KBM-7 (cell line): ENCODE data around the gene GALNT7.

Source experiments
- DNase-seq: peaks from one replicate; pipeline ENCODE4 v3.0.0-alpha.2; 2015
- in situ Hi-C: fragments of 300-500 bp; cut with MboI; formaldehyde crosslinking; loops from 2 replicates; pipeline ENCODE4 v1.14.3; 2020; ENCODE audit warnings: low sequenced_read_pairs, low pct_unique_long_range_greater_than_20kb, mixed read lengths

GALNT7 gene

DNA sequence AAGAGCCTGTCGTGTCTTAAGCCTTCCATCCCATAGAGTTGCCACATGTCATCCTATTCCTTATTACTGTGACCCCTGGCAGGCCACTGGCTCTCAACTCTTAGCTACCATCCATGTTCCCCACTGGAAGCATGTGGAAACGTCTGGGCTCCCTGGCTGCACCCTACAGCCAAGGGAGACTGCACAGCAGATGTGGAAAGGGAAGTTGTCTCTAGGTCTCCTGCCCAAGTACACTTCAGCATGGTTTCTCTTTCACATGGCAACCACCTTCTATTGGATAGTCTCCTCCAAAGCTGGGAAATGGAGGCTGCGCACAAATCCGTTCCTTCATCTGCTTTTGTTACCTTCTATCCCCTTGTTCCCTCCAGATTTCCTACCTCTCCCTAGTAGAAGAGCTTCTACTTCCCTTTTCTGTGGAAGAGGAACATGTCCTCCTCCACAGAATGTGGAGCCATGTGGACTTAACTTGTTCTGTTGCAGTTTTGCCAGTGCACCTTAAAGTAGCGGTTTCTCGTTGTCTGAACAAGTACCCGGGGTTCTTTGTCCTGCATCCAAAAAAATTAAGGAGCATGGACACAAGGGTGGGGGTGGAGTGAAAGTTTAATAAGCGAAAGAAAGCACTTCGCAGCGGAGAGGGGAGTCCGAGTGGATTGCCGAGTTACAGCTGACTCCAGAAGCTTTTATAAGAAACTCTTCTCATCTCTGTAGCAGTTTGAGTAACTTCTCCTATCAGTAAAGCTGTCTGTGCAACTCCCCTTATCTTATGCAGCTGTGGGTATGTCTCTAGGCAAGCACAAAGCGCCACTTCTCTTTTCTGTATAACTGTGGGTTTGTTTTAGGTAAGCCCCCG lies 113.0 kb downstream of the GALNT7 start:
- DNase-seq, result peak; percentile 93

GRCh38 chr4:173282256-173282562 lies 113.6 kb downstream of the GALNT7 start:
- DNase-seq, result no peak
- in situ Hi-C loops, result no loop called here

More for the DNA sequence above, 113.0 kb downstream of the GALNT7 start:
- in situ Hi-C loops, result no loop called here

DNA sequence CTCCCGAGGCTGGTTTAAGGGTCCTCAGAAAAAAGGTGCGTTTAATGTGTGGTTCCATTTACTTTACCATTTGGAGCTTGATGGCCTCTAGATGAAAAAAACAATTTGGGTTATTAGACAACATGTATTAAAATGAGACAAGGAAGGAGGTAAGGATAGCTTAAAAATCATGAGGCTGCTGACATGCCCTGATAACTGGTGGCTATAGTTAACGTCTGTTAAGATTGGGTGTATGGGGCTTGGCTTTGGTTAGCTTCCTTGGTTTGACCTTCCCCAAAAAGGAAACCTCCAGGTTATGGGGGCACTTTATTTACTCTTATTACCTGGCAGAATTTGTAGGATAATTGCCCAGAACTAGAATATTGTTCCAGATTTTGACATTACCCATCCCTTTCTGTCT lies 114.0 kb downstream of the GALNT7 start:
- DNase-seq, result no peak
- in situ Hi-C loops, result no loop called here

DNA sequence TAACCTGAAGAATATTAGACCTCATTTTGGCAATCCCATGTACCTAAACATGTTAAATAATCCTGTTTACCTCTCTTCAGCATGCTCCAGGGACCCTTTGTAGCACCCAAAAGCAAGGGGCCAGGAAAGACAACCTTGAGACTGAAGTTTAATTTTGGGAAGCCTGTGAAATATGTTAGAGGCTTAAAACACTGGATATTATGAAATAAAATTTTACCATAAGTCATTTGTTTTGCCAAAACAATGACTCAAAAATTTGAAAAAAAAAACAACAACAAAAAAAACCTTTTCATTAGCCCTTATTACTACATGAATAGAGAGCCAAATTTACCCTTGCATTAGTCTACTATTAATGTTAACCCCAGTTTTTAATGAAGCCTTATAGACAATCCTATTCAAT lies 115.9 kb downstream of the GALNT7 start:
- in situ Hi-C loops, result no loop called here
- DNase-seq, result no peak

DNA sequence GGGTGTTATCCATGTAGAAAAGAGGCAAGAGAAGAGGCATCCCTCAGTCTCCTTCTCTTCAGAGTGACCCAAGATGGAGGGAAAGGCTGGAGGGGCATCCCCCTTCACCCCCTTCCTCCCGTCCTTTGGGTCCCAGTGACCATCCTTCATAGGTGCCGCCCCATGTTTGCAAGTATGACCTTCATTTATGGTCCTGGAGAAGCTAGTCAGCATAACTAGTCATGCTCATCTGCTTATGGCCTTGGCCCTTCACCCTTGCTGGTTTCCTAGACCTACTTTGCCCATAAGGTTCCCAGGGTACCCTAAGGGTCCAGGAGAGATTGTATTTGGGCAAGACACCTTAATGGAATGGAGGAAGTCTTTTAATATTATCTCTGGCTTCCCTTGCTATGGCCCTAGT lies 118.9 kb downstream of the GALNT7 start:
- in situ Hi-C loops, result no loop called here

GRCh38 chr4:173288296-173288695 lies 119.7 kb downstream of the GALNT7 start:
- in situ Hi-C loops, result no loop called here
- peak; percentile 97 for DNase-seq

More for the DNA sequence above, 118.9 kb downstream of the GALNT7 start:
- no peak for DNase-seq

DNA sequence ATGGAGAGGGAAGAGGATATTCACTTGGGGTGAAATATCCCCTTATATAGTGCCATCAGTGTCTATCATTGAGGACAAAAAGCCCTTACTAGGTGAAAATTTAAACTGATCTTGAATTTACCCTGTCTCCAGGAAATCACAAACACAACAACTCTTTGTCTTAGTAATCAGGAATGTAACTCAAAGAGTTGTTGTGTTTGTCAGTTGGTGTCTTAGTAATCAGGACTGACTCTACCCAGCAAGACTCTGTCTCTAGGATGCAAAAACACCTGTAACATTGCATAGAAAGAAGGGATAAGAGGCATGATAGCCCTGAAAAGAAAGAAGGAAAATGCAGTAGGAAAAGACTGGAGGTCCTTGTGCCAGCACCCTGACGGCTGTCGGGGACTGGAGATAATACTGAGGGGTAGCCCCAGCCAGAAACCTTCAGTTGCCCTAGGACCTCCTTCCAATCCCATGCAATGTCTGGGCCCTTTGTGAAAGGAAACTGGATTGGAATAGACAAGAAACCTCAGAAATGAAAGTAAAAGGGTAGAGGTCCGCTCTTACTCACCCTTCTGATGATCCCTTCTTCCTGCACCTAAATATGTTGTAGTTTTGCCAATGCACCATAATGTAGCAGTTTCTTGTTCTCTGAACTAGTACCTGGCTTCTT lies 120.2 kb downstream of the GALNT7 start:
- in situ Hi-C loops, result no loop called here
- DNase-seq, result no peak

DNA sequence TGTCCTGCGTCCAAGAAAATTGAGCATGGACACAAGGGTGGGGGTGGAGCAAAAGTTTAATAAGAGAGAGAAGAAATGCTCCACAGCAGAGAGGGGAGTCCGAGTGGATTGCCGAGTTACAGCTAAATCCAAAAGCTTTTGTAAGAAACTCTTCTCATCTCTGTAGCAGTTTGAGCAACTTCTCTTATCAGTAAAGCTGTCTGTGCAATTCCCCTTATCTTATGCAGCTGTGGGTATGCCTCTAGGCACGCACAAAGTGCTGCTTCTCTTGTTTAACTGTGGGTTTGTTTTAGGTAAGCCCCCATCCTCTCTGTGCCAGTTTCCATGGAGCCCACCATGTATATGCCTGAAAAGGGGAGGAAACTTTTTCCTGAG lies 120.7 kb downstream of the GALNT7 start:
- peak; percentile 79 for DNase-seq
- in situ Hi-C loops, result no loop called here

DNA sequence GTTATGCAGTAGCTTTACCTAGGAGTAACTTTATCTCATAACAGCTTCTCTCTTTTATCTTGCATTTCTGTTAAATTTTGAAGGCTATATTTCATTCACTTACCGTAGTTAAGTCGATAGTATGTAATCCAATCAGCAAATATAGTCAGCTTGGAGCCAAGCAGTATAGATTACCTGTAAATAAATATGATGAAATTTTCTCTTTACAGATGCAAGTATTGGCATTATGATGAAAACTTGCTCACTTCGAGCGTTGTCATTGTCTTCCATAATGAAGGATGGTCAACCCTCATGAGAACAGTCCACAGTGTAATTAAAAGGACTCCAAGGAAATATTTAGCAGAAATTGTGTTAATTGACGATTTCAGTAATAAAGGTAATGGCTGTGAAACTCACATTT lies 123.3 kb downstream of the GALNT7 start:
- in situ Hi-C loops, result no loop called here
- DNase-seq, result no peak

DNA sequence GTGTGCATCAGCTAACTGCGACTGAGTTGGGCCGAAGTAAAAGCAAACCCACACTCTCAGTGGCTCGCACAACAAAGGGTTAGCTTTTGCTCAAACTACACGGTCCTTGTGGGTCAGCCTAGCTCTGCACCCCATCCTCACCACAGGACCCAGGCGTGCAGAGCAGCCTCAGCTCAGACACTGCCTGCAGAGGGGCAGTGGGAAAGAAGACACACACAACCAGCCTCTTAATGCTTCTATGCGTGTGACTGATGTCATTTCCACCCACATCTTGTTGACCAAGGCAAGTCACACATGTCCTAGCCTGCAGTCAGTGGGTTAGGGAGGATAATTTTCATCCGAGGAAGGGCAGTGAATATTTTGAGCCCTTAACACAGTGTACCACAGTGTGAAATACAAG lies 125.1 kb downstream of the GALNT7 start:
- in situ Hi-C loops, result no loop called here
- DNase-seq, result no peak

GRCh38 chr4:173294444-173294843 lies 125.8 kb downstream of the GALNT7 start:
- in situ Hi-C loops, result no loop called here
- no peak for DNase-seq

GRCh38 chr4:173301518-173302201 lies 133.0 kb downstream of the GALNT7 start:
- DNase-seq, result peak; percentile 50
- in situ Hi-C loops, result no loop called here

DNA sequence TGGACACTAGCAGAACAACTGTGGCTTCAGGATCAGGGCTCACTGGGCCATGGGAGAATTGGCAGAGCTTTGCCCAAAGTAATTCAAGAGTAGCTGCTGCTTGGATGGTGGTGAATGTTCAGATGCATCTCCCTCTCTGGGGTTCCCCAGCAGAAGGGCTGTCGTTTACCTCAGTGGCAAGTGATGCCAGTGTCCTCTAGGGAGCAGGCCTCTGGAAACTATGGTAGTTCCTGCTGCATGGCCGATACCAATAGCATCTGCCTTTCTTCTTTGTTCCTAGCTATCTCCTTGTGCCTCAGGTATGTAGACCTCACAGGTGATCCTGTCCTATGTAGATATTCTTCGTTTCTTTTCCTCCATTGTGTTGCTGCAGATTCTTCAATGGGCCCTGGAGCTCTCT lies 139.2 kb downstream of the GALNT7 start:
- in situ Hi-C loops, result no loop called here
- no peak for DNase-seq

DNA sequence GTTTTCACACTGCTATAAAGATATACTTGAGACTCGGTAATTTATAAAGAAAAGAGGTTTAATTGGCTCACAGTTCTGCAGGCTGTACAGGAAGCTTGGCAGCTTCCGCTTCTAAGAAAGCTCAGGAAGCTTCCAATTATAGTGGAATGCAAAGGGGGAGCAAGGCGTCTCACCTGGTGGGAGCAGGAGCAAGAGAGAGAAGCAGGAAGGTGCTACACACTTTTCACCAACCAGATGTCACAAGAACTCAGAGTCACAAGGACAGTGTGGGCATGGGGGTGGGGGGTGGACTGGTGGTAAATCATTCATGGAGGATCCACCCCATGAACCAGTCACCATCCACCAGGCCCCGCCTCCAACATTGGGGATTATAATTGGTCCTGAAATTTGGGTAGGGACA lies 142.8 kb downstream of the GALNT7 start:
- in situ Hi-C loops, result loop anchor here (10.0 kb wide), 1 partner anchor 103 kb away; no protein-coding TSS in a partner anchor

GRCh38 chr4:173314715-173315114 lies 146.1 kb downstream of the GALNT7 start:
- DNase-seq, result no peak
- in situ Hi-C loops, result loop anchor here (10.0 kb wide), 1 partner anchor 100 kb away; no protein-coding TSS in a partner anchor

More for the DNA sequence above, 142.8 kb downstream of the GALNT7 start:
- DNase-seq, result no peak

DNA sequence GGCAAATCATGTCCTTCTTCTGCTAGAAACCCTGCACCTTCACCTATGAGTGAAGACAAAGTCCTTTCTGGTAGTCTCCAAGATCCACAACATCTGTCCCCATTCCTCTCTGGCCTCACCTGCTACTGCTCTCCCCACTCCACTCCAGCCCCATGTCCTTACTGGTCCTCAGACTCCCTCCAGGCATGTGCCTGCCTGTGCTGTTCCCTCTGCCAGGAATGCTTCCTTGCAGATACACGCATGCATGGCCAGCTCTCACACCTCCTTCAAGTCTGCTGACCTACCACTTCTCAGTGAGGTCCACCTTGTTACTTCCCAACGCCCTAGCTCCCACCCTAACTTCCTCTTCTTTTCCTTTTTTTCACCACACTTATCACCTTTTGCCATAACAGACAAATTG lies 147.4 kb downstream of the GALNT7 start:
- DNase-seq, result no peak
- in situ Hi-C loops, result loop anchor here (10.0 kb wide), 1 partner anchor 99 kb away; no protein-coding TSS in a partner anchor

- peak; percentile 27 for DNase-seq
These were observed 148.4 kb downstream of the GALNT7 start for GRCh38 chr4:173317004-173317403.

DNA sequence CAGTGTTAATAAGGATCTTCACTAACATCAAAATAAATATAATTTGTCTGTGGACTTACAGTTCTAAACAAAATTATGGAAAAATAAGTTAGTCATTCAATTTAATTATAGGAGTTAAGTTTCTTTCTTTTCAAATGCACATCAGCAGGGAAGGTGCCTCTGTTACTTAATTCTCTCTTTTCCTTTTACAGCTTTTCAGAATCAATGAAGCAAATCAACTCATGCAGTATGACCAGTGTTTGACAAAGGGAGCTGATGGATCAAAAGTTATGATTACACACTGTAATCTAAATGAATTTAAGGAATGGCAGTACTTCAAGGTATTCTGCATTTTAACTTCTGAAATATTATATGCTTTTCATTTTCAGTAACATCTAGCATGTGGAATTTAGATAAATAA lies 149.6 kb downstream of the GALNT7 start:
- no peak for DNase-seq
- in situ Hi-C loops, result loop anchor here (10.0 kb wide), 1 partner anchor 97 kb away; no protein-coding TSS in a partner anchor

More at GRCh38 chr4:173317004-173317403, 148.4 kb downstream of the GALNT7 start:
- in situ Hi-C loops, result loop anchor here (10.0 kb wide), 1 partner anchor 98 kb away; no protein-coding TSS in a partner anchor

GRCh38 chr4:173318648-173319211 lies 150.1 kb downstream of the GALNT7 start:
- no peak for DNase-seq

More at GRCh38 chr4:173318648-173319211, 150.1 kb downstream of the GALNT7 start:
- in situ Hi-C loops, result loop anchor here (10.0 kb wide), 1 partner anchor 96 kb away; no protein-coding TSS in a partner anchor
